ENCODE data around the gene MTUS2. TPM values are rescaled to one million over a fixed set of nuclear protein-coding genes. Genes with fewer than 3 reads are reported as not detected.
"Not testable (repeated sequence)": the region's sequence is repeated elsewhere in the genome, so short reads cannot be mapped to it uniquely, and the experiment has no call there.

The MTUS2 gene
- total RNA-seq, 1 experiment from 2014 or later, result not detected

DNA sequence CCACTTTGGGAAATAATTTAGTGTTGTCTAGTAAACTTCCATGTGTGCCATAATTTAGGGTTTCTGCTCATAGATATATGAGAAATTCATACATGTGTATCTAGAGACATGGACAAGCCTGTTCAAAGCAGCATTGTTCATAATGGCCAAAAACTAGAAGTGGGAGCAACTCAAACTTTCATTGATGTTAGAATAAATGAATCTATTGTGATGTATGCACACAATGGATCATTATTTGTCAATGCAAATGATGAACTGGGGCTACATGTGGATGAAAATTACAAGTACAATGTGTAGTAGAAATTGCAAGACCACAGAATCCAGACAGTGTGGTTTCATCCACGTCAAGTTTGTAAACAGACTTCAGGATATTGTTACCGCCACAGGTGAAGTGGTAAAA, 490.7 kb downstream of the MTUS2 start:
- Histone ChIP-seq H3K27me3 (peaks cover 9% of the 10 kb centered on the region), H3K36me3 (no peaks in the 10 kb centered on the region), H3K9me3 (no peaks in the 10 kb centered on the region), H3K4me3 (no peak overlapping the region)
- DNase-seq, result no peak

DNA sequence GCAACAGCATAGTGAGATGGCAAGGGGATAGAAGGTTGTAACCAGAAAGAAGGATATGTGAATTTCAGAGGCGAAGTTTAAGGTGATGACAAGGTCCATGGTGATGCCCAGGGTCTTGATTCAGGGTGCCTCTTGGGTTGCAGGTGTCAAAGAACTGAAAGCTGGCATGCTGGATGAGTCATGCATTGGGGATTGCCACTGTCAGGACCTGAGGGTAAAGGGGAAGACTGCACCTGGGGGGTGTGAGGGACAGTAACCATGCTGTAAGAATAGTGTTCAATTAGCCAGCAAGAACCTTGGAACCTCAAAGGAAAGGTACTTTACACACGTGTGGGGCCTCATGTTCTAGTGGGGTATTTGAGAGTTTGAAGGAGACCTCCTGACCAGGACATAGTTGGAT, 495.7 kb downstream of the MTUS2 start:
- no peaks in the 10 kb centered on the region for H3K9me3 ChIP-seq
- no peaks in the 10 kb centered on the region for H3K36me3 ChIP-seq
- H3K4me3 ChIP-seq, result no peak overlapping the region
- no peak for DNase-seq
- H3K27me3 ChIP-seq, result peaks cover 9% of the 10 kb centered on the region

DNA sequence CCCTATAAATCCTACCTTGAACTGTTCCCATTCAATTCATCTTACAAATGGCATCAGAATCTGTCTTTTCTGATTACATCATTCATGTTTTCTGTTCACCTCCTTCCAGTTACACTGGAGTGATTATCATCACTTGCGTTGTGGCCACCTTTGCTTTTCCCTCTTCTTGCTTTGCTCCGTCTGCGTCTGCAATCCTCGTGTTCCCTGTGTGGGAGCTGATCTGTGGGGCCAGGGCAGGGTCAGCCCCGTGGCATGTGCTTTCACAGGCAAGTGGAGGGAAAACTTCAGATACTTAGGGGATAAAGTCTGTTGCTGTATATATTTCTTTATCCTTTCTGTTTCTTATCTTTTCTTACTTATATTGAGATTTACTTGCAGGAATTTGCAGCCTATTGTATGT, 497.7 kb downstream of the MTUS2 start:
- no peak overlapping the region for H3K4me3 ChIP-seq
- no peaks in the 10 kb centered on the region for H3K9me3 ChIP-seq
- DNase-seq, result no peak
- H3K27me3 ChIP-seq, result peaks cover 3% of the 10 kb centered on the region; the same call in 1 of the 2 replicates
- H3K36me3 ChIP-seq, result no peaks in the 10 kb centered on the region

DNA sequence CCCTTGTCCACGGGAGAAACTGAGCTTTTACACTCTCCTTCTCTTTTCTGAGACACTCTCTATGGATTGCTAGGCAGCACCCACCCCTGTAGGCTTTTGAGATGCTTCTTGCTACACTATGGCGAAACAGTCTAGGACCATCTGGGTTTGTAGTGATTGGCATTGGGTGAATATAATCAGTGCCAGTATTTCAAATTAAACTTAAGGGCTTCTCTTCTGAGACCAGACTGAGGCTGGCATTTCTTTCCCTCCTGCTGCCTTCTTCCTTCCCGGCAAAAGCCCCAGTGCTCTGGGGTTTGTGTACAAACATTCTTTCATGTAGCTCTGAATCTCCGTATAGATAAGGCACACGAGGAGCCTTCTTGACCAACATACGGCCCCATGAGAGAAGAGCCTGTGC, 498.6 kb downstream of the MTUS2 start:
- no peaks in the 10 kb centered on the region for H3K36me3 ChIP-seq
- H3K9me3 ChIP-seq, result no peaks in the 10 kb centered on the region
- H3K4me3 ChIP-seq, result no peak overlapping the region
- H3K27me3 ChIP-seq, result no peaks in the 10 kb centered on the region; the same call in 1 of the 2 replicates
- no peak for DNase-seq

DNA sequence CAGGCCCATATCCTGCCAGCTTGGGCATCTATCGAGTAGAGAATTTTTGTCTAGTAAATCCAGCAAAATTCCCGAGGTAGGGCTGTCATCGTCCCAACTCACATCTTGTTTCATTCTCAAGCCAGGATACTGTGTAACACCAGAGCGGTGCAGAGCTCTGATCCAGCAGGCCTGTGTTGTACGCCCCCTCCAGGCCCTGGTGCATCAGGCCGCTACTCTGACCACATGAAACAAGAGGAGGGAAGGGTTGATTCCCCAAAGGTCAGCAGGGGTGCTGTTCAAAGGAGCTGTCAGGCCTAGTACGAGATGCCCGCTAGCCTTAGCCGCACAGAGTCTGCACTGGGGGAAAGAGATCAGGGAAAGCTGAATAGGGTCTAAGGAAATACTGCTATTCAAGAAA, 499.3 kb downstream of the MTUS2 start:
- no peaks in the 10 kb centered on the region for H3K36me3 ChIP-seq
- DNase-seq, result no peak

DNA sequence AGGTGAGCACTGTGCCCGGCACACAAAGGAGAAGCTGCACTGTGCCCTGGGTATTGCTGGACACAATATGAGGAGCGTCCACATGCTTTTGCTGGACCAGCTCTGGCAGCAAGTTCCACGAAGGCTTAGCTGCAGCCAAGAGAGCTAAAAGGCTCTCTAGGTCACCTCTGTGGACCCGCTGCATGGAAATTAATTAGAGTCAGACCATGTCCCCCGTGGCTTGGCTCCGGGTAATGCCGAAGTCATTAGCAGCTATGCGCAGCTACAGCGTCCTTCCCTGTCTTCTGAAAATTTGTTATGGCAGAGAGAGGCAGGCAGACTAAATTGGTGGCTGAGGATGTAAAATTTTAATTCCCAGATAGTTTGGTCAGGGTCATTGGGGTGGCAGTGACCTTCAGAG, 503.8 kb downstream of the MTUS2 start:
- H3K4me3 ChIP-seq, result no peak overlapping the region
- H3K36me3 ChIP-seq, result no peaks in the 10 kb centered on the region
- peaks cover 6% of the 10 kb centered on the region for H3K27me3 ChIP-seq
- H3K9me3 ChIP-seq, result no peaks in the 10 kb centered on the region
- no peak for DNase-seq

More for the DNA sequence above, 499.3 kb downstream of the MTUS2 start:
- H3K27me3 ChIP-seq, result no peaks in the 10 kb centered on the region; the same call in none of the 2 replicates
- no peaks in the 10 kb centered on the region for H3K9me3 ChIP-seq
- H3K4me3 ChIP-seq, result no peak overlapping the region

DNA sequence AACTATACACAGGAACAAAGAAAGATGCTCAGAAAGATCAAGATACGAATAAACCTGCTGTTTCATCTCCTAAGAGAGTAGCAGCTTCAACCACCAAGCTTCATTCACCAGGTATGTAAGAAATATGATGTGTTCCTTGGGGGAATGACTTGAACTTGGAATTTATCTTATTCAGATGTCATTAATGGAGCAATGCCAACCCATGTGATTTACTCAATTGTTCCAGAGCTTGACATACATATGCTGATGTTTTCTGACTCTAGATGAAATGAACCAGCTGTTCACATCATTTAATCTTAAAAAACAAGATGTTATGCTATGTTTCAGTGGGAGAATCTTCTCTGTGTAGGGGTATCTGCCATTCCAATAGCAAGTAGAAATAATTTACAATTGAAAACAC, 504.5 kb downstream of the MTUS2 start:
- no peaks in the 10 kb centered on the region for H3K36me3 ChIP-seq
- peaks cover 6% of the 10 kb centered on the region for H3K27me3 ChIP-seq
- H3K4me3 ChIP-seq, result no peak overlapping the region
- H3K9me3 ChIP-seq, result no peaks in the 10 kb centered on the region
- no peak for DNase-seq

DNA sequence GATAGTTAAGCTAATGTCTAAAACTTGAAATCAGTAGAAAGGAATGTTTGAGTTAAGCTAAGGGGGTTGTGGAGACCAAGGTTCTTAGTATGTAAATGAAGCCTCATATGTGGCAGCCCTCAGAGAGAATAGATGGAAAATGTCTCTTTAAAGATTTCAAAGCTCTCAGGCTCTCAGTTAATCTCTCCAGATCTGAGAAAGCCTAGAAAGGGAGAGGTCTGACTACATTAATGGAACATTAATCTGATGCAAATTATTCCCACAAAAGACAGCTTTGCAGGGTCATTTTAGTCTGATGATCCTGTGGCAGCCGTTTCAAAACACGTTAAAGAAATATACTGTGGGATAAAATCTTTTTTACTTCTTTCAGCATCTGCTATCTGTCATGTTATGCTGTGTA, 508.4 kb downstream of the MTUS2 start:
- Histone ChIP-seq H3K27me3 (peaks cover 6% of the 10 kb centered on the region), H3K36me3 (no peaks in the 10 kb centered on the region)
- no peak for DNase-seq

DNA sequence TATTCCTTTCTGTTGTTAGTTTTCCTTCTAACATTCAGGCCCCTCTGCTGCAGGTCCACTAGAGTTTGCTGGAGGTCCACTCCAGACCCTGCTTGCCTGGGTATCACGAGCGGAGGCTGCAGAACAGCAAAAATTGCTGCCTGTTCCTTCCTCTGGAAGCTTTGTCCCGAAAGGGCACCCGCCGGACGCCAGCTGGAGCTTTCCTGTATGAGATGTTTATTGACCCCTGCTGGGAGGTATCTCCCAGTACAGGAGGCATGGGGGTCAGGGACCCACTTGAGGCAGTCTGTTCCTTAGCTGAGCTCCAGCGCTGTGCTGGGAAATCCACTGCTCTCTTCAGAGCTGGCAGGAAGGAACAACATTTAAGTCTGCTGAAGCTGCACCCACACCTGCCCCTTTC, 516.2 kb downstream of the MTUS2 start:
- Histone ChIP-seq H3K4me3 (no peak overlapping the region), H3K36me3 (no peaks in the 10 kb centered on the region), H3K27me3 (no peaks in the 10 kb centered on the region), H3K9me3 (no peaks in the 10 kb centered on the region)
- no peak for DNase-seq

More for the DNA sequence above, 508.4 kb downstream of the MTUS2 start:
- Histone ChIP-seq H3K4me3 (no peak overlapping the region), H3K9me3 (no peaks in the 10 kb centered on the region)

DNA sequence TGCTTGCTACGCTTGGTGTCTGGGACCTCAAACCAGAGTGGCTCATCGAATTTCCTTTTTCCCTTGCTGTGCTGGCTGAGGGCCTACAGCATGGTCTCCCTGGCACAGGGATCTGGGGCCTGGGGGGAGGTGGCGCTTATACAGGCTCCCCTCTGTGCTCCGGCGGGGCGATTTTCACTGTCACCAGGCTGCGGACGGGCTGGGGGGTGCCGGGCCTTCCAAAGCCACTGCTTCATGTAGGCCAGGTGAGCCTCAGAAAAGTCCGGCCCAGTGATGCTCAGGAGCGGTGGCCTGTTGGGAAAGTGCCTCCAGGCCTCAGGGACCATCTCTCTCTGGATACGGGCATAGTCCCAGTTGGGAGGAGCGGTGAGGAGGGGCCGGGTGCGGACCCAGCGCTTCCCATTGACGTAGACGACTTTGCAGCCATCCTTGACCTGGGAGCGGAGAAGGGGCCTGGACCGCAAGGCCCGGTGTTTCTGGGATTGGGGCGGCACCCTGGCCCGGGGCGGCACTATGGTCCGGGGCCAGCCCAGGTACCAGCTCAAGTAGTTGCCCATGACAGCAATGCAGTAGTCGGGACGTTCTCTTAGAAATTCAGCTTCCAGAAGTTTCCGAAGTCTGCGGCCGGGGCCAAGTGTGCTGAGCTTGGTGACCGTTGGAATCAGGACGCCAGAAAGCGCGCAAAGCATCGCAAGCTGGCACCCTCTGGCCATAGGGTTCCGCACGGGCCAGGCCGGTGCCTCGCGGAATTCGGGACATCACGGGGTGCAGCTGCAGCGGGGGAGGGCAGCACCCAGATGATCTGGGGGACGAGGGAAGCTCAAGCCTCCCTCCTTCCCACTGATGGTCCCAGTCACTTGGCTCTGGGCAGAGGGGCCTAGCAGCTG, 519.5 kb downstream of the MTUS2 start:
- Histone ChIP-seq H3K4me3 (no peak overlapping the region), H3K27me3 (peaks cover 3% of the 10 kb centered on the region), H3K9me3 (no peaks in the 10 kb centered on the region), H3K36me3 (no peaks in the 10 kb centered on the region)
- no peak for DNase-seq

DNA sequence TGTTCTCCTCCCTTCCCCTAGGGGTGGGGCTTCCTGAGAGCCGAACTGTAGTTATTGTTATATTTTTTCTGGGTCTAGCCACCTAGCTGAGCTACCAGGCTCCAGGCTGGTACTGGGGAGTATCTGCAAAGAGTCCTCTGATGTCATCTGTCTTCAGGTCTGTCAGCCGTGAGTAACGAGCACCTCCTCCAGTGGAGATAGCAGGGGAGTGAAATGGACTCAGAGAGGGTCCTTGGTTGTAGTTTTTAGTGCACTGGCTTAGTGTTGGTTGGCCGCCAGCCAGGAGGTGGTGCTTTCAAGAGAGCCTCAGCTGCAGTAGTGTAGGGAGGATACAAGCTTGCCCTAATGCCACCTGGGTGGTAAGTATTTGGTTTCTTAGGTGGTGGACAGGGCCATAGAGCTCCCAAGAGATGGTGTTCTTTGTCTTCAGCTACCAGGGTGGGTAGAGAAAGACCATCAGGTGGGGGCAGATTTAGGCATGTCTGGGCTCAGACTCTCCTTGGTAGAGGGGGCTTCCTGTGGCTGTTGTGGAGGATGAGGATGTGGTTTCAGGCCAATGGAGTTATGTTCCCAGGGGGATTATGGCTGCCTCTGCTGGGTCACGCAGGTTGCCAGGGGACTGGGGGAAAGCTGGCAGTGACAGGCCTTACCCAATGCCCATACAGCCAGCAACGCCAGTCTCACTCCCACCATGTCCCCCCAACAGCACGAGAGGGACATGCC, 525.9 kb downstream of the MTUS2 start:
- not testable (repeated sequence) for H3K36me3 ChIP-seq, H3K27me3 ChIP-seq, DNase-seq, H3K9me3 ChIP-seq, H3K4me3 ChIP-seq

DNA sequence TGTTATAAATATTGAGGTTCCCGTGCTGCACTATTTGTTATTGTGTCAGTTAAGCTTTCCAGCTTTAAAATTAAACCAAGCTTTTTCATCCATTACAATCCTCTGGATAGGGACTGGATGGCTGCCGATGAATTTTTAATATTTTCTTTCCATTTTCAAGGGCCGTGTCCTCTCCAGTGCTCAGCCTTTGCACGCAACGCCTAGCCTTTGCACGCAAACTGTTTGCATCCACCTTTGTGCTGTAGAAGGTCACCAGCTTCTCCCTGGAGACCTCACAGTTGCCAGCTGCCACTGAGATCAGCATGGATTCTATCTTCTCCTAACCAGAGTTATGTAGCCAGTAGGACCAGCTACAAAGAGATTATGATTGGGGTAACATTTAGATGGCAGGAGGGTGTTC, 534.9 kb downstream of the MTUS2 start:
- DNase-seq, result no peak

DNA sequence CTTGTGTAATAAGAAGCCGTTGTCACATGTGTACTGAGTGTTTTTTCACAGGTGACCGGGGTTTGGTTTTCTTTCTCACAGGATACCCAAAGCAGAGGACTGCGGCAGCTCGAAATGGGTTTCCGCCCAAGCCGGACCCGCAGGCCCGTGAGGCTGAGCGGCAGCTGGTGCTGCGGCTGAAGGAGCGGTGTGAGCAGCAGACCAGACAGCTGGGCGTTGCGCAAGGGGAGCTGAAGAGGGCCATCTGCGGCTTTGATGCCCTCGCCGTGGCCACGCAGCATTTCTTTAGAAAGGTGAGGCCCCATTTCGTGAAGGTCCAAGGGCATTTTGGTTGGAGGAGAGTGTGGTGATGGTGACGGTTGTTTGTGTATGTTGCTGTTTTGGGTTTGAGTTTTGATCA, 539.0 kb downstream of the MTUS2 start:
- H3K9me3 ChIP-seq, result no peaks in the 10 kb centered on the region
- DNase-seq, result no peak
- H3K27me3 ChIP-seq, result peaks cover 31% of the 10 kb centered on the region
- no peak overlapping the region for H3K4me3 ChIP-seq
- no peaks in the 10 kb centered on the region for H3K36me3 ChIP-seq

More for the DNA sequence above, 534.9 kb downstream of the MTUS2 start:
- Histone ChIP-seq H3K9me3 (no peaks in the 10 kb centered on the region), H3K36me3 (no peaks in the 10 kb centered on the region), H3K27me3 (peaks cover 31% of the 10 kb centered on the region), H3K4me3 (no peak overlapping the region)

DNA sequence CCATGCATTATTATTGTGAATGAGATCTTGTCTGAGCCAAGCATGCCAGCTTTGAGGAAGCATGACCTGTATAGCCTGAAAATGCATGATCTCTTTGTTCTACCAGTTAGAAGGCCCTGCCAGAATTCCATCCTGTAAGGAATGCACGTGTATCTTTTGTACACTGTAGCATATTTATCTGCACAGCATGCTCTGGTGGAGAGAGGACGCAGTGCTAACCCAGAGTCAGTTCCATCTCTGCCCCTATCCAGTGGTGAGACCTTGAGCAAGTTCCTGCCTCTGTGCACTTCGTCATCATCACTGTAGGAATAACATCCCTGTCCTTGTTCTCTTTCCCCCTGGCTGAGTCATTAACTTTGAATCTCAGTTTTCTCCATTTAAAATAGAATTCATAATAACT, 541.6 kb downstream of the MTUS2 start:
- no peak for DNase-seq
- Histone ChIP-seq H3K9me3 (no peaks in the 10 kb centered on the region), H3K36me3 (no peaks in the 10 kb centered on the region), H3K4me3 (no peak overlapping the region), H3K27me3 (peaks cover 13% of the 10 kb centered on the region)

DNA sequence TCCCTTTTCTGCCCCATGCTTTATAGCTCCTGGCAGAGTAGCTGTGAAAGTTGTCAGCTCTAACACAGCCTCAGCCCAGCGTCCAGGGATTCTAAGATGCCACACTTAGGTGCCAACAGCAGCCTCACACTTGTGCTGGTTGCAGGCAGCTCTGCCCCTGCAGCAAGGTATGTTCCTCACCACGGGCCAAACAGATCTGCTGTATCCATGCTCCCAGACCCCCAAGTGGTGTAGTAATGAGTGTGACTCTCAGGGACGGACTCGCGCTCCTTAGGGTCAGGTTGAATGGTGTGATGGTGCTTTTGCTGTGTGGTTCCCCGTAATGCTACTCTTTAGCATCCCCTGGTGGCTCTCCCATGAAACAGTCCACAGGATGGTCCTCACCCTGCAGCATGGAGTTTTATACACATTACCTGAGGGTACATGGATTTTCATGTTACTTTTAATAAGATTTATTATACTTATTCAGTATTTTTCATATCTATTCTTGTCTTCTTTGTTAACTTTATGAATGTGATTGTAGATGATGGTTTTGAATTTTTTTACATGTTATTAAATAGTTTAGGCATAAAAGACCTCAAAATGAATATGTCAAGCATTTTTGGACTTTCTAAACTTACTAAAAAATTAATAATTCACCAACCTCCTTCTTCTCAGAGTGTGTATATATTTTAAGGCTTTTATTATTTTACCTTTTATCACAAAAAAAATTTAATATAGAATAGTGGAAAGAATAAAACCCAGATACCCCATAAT, 542.9 kb downstream of the MTUS2 start:
- H3K4me3 ChIP-seq, result no peak overlapping the region
- H3K9me3 ChIP-seq, result no peaks in the 10 kb centered on the region
- DNase-seq, result peak; percentile 7
- peaks cover 3% of the 10 kb centered on the region; the same call in 1 of the 2 replicates for H3K27me3 ChIP-seq
- no peaks in the 10 kb centered on the region for H3K36me3 ChIP-seq

DNA sequence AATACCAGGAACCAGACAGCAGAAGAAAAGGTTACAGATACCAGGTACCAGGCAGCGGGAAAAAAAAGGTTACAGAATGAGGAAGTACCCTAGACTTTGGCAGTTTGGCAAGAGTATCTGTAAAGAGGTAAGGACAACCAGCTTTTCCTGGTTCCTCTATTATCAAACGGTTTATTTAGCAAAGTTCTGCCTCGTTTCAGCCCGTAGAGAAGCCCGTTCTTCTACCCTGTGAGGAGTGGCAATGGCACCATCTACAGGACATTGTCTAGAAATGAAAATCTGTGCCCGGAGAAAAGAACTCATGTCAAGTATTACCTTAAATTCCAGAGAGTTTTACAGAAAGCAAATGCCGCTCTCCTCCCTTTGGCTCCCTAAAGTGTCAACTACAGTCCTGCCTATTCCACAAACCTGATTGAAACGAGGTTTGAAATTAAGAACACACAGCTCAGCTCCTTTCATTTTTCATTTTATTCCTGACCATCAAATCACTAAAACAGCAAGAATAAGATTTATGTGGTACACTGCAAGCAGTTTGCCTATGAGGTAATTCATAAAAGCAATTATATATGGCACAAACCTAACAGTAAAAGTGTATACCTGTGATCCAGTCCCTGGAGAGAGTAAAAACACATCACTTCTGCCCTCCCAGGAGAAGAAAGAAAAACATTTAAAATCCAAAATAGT, 549.1 kb downstream of the MTUS2 start:
- Histone ChIP-seq H3K4me3 (no peak overlapping the region), H3K27me3 (peaks cover 5% of the 10 kb centered on the region; the same call in 1 of the 2 replicates), H3K9me3 (peaks cover 2% of the 10 kb centered on the region), H3K36me3 (no peaks in the 10 kb centered on the region)
- DNase-seq, result no peak

Measured in MG63 (cell line).